ENCODE measurements around the gene KDM5A. TPM values are rescaled to one million over a fixed set of nuclear protein-coding genes. Genes with fewer than 3 reads are reported as not detected.
"Not testable (repeated sequence)": the region's sequence is repeated elsewhere in the genome, so short reads cannot be mapped to it uniquely, and the experiment has no call there.

Gene KDM5A
- total and polyA plus RNA-seq, 8 donors: 4.1 to 43.8 (median 23.0) TPM

- no peak for FAIRE-seq
- DNase-seq: no peak
- no peak for TF ChIP-seq CTCF (IDR thresholded peaks at IDR 0.05)
- H3K27ac ChIP-seq: no peak overlapping the region
- H3K36me3 ChIP-seq: peaks cover 0 to 55% (median 3%) of the 10 kb centered on the region in 3 donors
- ATAC-seq: no peak
- 95 to 97% methylated on average over 1 of the region's 1 CpG for WGBS, 2 donors
- no peaks in the 10 kb centered on the region for H3K27me3 ChIP-seq
- no peaks in the 10 kb centered on the region for H3K9me3 ChIP-seq
- intact Hi-C loops (cut with DNase I): no loop called here
- no peaks in the 10 kb centered on the region for H3K4me1 ChIP-seq
- H3K4me3 ChIP-seq: no peak overlapping the region
Observed at GRCh38 chr12:359091-359490, 30.0 kb downstream of the KDM5A start.

GRCh38 chr12:356276-356988 lies 32.7 kb downstream of the KDM5A start:
- Histone ChIP-seq H3K4me1 (no peaks in the 10 kb centered on the region), H3K27ac (no peak overlapping the region), H3K27me3 (no peaks in the 10 kb centered on the region), H3K9me3 (no peaks in the 10 kb centered on the region), H3K36me3 (peaks cover 3 to 54% (median 6%) of the 10 kb centered on the region in 3 donors), H3K4me3 (no peak overlapping the region)
- no peak for TF ChIP-seq CTCF (IDR thresholded peaks at IDR 0.05)
- 75 to 77% methylated on average over 7 of the region's 7 CpGs for whole genome bisulfite sequencing, 2 donors
- FAIRE-seq: no peak
- DNase-seq: no peak
- no peak for ATAC-seq
- intact Hi-C loops (cut with DNase I): no loop called here

- FAIRE-seq: not testable (repeated sequence)
Observed at GRCh38 chr12:351197-351596, 37.9 kb downstream of the KDM5A start.

GRCh38 chr12:349625-350024 lies 39.5 kb downstream of the KDM5A start:
- H3K9me3 ChIP-seq; ATAC-seq; H3K27ac ChIP-seq; H3K4me1 ChIP-seq; intact Hi-C loops (cut with DNase I); FAIRE-seq; H3K27me3 ChIP-seq; H3K4me3 ChIP-seq; DNase-seq: not testable (repeated sequence)
- peaks cover 0 to 51% (median 11%) of the 10 kb centered on the region in 3 donors for H3K36me3 ChIP-seq
- WGBS, 2 donors: 97 to 98% methylated on average over 7 of the region's 7 CpGs

More at GRCh38 chr12:351197-351596, 37.9 kb downstream of the KDM5A start:
- ATAC-seq; H3K27me3 ChIP-seq; H3K4me3 ChIP-seq; DNase-seq; intact Hi-C loops (cut with DNase I); H3K4me1 ChIP-seq; H3K9me3 ChIP-seq; H3K27ac ChIP-seq: not testable (repeated sequence)
- H3K36me3 ChIP-seq: peaks cover 3 to 59% (median 11%) of the 10 kb centered on the region in 3 donors
- 99 to 100% methylated on average over 4 of the region's 4 CpGs for WGBS, 2 donors

- FAIRE-seq; intact Hi-C loops (cut with DNase I); H3K27me3 ChIP-seq; ATAC-seq; H3K27ac ChIP-seq; DNase-seq; H3K4me3 ChIP-seq; H3K9me3 ChIP-seq: not testable (repeated sequence)
- H3K4me1 ChIP-seq: peaks cover 0 to 13% (median 9%) of the 10 kb centered on the region in 3 donors
- peaks cover 0 to 14% (median 0%) of the 10 kb centered on the region in 3 donors for H3K36me3 ChIP-seq
- 90 to 93% methylated on average over 7 of the region's 7 CpGs for WGBS, 2 donors
Observed at GRCh38 chr12:343036-343435, 46.1 kb downstream of the KDM5A start.

GRCh38 chr12:337039-337438 lies 52.1 kb downstream of the KDM5A start:
- TF ChIP-seq CTCF (IDR thresholded peaks at IDR 0.05): no peak
- no peak for ATAC-seq
- no peak for FAIRE-seq
- peaks cover 0 to 27% (median 17%) of the 10 kb centered on the region in 3 donors for H3K36me3 ChIP-seq
- H3K4me1 ChIP-seq: peaks cover 0 to 16% (median 9%) of the 10 kb centered on the region in 3 donors
- 75 to 79% methylated on average over 6 of the region's 6 CpGs for WGBS, 2 donors
- intact Hi-C loops (cut with DNase I): no loop called here
- no peaks in the 10 kb centered on the region for H3K9me3 ChIP-seq
- no peak for DNase-seq
- no peak overlapping the region for H3K4me3 ChIP-seq
- no peaks in the 10 kb centered on the region for H3K27me3 ChIP-seq
- H3K27ac ChIP-seq: no peak overlapping the region

Measured in pancreas (tissue), 10 donors.